GM19468 (cell line): ENCODE measurements around the gene POLA1.

Experiments
- ATAC-seq: cut with Tn5 transposase; IDR thresholded peaks from one replicate; pipeline ENCODE4 v1.9.1; 2021; ENCODE audit warnings: mild to moderate bottlenecking, moderate library complexity, moderate number of reproducible peaks; ENCODE audit not compliant: unreplicated experiment; ENCODE audit errors: extremely low read depth

Gene POLA1

GRCh38 chrX:24954732-24955131, 261.0 kb downstream of the POLA1 start:
- ATAC-seq = no peak

GRCh38 chrX:24955372-24955930, 261.7 kb downstream of the POLA1 start:
- ATAC-seq = no peak

GRCh38 chrX:24956828-24957227, 263.1 kb downstream of the POLA1 start:
- ATAC-seq = no peak

GRCh38 chrX:24961809-24962208, 268.1 kb downstream of the POLA1 start:
- no peak for ATAC-seq

DNA sequence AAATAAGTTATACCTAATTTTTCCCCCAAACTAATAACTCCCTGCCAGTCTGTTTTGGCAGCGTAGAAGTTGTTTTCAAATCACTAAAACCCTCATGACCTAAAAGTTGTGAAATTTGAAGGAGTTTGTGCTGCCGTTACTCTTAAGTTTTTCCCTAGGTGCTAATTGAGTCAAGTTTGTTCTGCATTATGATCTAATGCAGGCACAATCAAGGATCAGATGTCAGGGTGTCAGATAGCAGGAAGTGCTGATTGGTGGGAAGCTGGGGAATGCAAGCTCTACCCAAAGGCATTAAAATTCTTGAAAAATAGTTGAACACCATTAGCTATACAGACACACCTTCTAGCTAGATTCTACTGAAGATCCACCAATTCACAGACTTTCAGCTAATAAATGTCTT, 270.1 kb downstream of the POLA1 start:
- ATAC-seq = no peak

DNA sequence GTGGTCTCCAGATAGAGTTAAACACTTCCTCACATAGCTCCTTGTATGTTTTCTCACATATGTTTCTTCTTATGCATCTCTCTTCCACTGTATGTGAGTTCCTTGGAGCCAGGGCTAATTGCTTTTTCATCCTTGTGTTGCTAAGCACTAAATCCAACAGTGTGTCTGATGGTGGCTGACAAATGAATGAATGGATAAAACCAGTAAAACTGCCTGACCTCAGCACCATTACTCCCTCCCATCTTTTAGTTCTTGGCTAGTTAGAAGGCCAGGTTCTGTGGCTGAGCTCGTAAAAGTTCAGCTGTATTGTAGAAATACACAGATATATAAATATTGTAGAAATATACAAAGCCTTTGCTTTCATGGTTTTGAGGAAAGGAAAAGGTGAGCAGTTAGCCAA, 271.7 kb downstream of the POLA1 start:
- ATAC-seq = no peak

GRCh38 chrX:24969812-24970211, 276.1 kb downstream of the POLA1 start:
- no peak for ATAC-seq

GRCh38 chrX:24979081-24979480, 285.4 kb downstream of the POLA1 start:
- no peak for ATAC-seq

DNA sequence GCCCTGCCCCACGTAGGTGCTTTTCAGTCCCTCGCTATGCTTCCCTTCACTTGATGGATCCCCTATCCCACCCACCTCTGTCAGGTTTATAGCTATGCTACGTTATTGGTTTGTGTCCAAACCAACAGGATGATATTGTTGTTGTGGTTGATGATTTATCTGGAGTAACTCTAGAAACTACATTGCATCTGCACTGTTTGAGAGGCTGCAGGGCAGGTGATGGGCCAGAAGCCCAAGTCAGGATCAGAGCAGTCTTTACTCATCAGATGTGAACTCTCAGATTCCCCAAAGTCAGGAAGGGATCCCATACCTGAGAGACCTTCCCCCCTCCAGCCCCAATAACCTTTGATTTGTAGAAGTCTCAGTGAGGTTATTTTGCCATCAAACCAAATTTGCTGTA, 287.3 kb downstream of the POLA1 start:
- ATAC-seq = no peak

- no peak for ATAC-seq
These were observed 288.7 kb downstream of the POLA1 start for GRCh38 chrX:24982306-24982965.

GRCh38 chrX:24983931-24984330, 290.2 kb downstream of the POLA1 start:
- ATAC-seq = no peak

GRCh38 chrX:24985120-24985519, 291.4 kb downstream of the POLA1 start:
- ATAC-seq = no peak

GRCh38 chrX:24987731-24988130, 294.0 kb downstream of the POLA1 start:
- no peak for ATAC-seq

DNA sequence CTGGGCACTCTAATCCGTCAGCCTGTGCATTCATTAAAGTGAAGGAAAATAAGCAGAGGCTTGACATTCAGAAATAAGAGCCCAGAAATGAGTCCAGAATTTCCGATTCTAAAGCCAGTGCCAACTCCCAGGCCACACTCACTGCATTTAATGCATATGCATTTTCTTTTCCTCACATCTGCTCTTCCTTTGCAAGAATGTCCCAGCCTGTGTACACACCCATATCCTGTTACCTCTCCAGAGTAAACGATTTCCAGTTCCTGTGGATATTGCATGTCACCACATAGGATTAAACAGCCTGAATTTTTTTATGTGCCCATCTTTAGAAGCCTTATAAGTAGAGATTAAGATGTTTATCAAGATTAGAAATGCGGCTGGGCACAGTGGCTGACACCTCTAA, 294.6 kb downstream of the POLA1 start:
- ATAC-seq = no peak

DNA sequence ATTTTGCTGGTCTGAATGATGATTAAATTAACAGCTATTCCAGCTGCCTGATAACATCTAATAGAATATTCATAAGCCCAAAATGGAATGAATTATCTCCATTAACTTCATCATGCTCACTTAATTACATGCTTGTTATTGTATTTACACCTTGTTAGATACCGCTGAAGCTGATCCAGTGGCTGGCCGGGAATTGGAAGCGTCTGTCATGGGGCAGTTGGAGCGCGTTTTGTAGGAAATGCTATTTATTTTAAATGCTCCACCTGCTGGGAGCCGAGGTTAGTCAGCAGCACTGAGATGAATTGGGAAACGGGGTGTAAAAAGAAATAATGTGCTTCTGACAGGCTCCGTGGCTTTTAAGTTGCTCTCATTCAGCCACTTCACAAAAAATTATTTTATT, 296.8 kb downstream of the POLA1 start:
- no peak for ATAC-seq

GRCh38 chrX:24993879-24994278, 300.2 kb downstream of the POLA1 start:
- no peak for ATAC-seq

- ATAC-seq = no peak
These were observed 302.5 kb downstream of the POLA1 start for GRCh38 chrX:24996096-24996709.

GRCh38 chrX:24999511-24999910, 305.8 kb downstream of the POLA1 start:
- no peak for ATAC-seq

DNA sequence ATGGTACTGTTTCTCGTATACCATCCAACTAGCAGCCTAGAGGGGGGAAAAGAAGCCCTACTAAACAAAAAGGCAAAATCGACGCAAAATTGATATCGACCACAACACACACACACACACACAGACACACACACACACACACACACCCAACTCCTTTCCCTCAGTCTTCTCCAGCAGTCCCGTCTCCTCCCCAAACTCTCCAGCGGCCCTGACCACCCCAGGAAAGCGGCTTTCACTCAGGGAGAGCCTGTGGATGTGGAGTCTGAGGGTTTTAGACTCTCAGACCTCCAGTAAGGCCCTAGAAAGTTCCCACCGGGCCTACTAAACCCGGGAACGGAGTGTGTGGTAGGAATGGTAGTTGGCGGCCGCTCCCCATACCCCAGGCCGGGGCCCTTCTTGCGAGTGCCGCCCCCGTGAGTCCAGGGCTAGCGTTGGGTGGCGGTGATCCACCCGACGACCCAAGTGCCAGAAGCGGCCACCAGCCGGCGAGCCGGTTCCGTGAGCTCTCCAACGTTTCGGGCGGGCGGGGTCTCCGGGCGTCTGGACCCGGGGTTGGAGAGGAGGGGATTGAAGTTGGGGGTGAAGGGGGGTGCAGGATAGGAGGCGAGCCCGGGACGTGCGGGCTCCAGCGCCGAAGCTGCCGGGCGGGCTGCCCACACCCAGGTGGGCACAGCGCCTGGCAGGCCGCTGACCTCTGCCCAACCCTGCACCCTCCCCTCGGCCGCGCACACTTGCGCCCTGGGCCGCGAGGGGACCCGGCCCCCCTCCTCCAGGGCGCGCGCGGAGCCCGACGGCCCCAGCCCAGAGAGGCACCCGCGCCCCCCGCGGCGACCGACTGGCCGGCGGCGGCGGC, 308.3 kb downstream of the POLA1 start:
- ATAC-seq = no peak

- ATAC-seq = no peak
These were observed 308.9 kb downstream of the POLA1 start for GRCh38 chrX:25002661-25003020.
